MM.1S (cell line): ENCODE data around the gene SYNE3.
A peak's percentile ranks its signal among the peaks of the same experiment; 100 is the strongest.

Source experiments
- DNase-seq: peaks from one replicate; pipeline ENCODE4 v3.0.0-alpha.2; 2015
- H2AFZ ChIP-seq: fragments of 300-600 bp; sonication (generic); 2 replicates; pipeline ENCODE4 v1.6.0; 2016; ENCODE audit warnings: antibody characterized with exemption, low read length
- H3F3A ChIP-seq: fragments of 300-600 bp; sonication (generic); 2 replicates; pipeline ENCODE4 v1.6.1; 2016; ENCODE audit warnings: mild to moderate bottlenecking, antibody characterized with exemption, low read length, moderate library complexity, mixed read lengths; ENCODE audit not compliant: insufficient read depth
- H3K27ac ChIP-seq: fragments of 300-600 bp; sonication (generic); 2 replicates; pipeline ENCODE4 v1.5.1; 2016; ENCODE audit warnings: mild to moderate bottlenecking, low read length
- H3K27me3 ChIP-seq: fragments of 300-600 bp; sonication (generic); replicated peaks from 2 replicates; pipeline ENCODE4 v1.6.0; 2016; ENCODE audit warnings: low read length; ENCODE audit not compliant: insufficient read depth
- H3K36me3 ChIP-seq: fragments of 300-600 bp; sonication (generic); replicated peaks from 2 replicates; pipeline ENCODE4 v1.6.1; 2016; ENCODE audit warnings: mild to moderate bottlenecking, low read length, mixed read lengths; ENCODE audit not compliant: insufficient read depth
- H3K4me1 ChIP-seq: fragments of 300-600 bp; sonication (generic); 2 replicates; pipeline ENCODE4 v1.6.1; 2016; ENCODE audit warnings: low read length, mixed read lengths
- H3K4me2 ChIP-seq: fragments of 300-600 bp; sonication (generic); 2 replicates; pipeline ENCODE4 v1.6.0; 2016; ENCODE audit warnings: low read depth, low read length
- H3K4me3 ChIP-seq: fragments of 300-600 bp; sonication (generic); 2 replicates; pipeline ENCODE4 v1.5.1; 2016; ENCODE audit warnings: low read length, mixed read lengths
- H3K79me2 ChIP-seq: fragments of 300-600 bp; sonication (generic); 2 replicates; pipeline ENCODE4 v1.6.1; 2016; ENCODE audit warnings: mixed run types, low read length, mixed read lengths
- H3K9ac ChIP-seq: fragments of 300-600 bp; sonication (generic); 2 replicates; pipeline ENCODE4 v1.6.1; 2016; ENCODE audit warnings: low read length, mixed read lengths
- H3K9me2 ChIP-seq: fragments of 300-600 bp; sonication (generic); replicated peaks from 2 replicates; pipeline ENCODE4 v1.6.1; 2016; ENCODE audit warnings: mild to moderate bottlenecking, low read length, mixed read lengths; ENCODE audit not compliant: insufficient read depth
- H3K9me3 ChIP-seq: fragments of 300-600 bp; sonication (generic); replicated peaks from 2 replicates; pipeline ENCODE4 v1.6.1; 2016; ENCODE audit warnings: mild to moderate bottlenecking, low read length, mixed read lengths; ENCODE audit not compliant: insufficient read depth
- H4K20me1 ChIP-seq: fragments of 300-600 bp; sonication (generic); 2 replicates; pipeline ENCODE4 v1.6.1; 2016; ENCODE audit warnings: mild to moderate bottlenecking, low read length, moderate library complexity, mixed read lengths; ENCODE audit not compliant: insufficient read depth
- CTCF ChIP-seq: fragments of 300-600 bp; sonication (generic); IDR thresholded peaks from 2 replicates; pipeline ENCODE4 v1.5.1; 2016; ENCODE audit warnings: antibody characterized with exemption, low read length, mixed read lengths
- EZH2 ChIP-seq: fragments of 300-600 bp; sonication (generic); optimal IDR thresholded peaks from 2 replicates; pipeline ENCODE3; 2017; ENCODE audit warnings: low read depth, mild to moderate bottlenecking, antibody characterized with exemption, low read length, mixed read lengths
- EZH2phosphoT487 ChIP-seq: fragments of 300-600 bp; sonication (generic); IDR thresholded peaks from 2 replicates; pipeline ENCODE4 v1.6.1; 2018; ENCODE audit warnings: antibody characterized with exemption, low read length

SYNE3 gene

DNA sequence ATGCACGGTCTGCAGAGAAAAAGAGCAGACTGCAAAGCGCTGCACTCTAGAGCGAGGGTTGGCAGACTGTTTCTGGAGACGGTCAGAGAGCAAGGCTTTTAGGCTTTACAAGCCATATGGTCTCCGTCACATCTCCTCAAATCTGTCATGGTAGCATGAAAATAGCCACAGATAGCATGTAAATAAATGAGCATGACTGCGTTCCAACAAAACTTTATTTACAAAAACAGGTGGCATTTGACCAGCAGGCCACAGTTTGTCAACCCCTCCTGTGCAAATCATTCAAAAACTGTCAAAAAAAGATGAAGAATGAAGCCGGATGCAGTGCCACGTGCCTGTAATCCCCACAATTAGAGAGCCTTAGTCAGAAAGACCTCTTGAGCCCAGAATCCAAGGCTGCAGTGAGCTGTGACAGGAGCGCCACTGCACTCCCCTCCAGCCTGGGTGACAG lies 18.9 kb downstream of the SYNE3 start:
- no peak overlapping the region for H3K4me3 ChIP-seq
- TF ChIP-seq EZH2 (no peak), EZH2phosphoT487 (no peak), CTCF (no peak)
- H3K27ac ChIP-seq = peak overlapping the region; percentile 55; the same call in 1 of the 2 replicates
- peaks cover 97% of the 10 kb centered on the region for H3K79me2 ChIP-seq
- H3K9me2 ChIP-seq = no peaks in the 10 kb centered on the region
- H3K4me2 ChIP-seq = no peak overlapping the region
- H3K27me3 ChIP-seq = no peaks in the 10 kb centered on the region
- DNase-seq = no peak
- no peak overlapping the region for H2AFZ ChIP-seq
- peaks cover 64% of the 10 kb centered on the region for H3K4me1 ChIP-seq
- H4K20me1 ChIP-seq = no peaks in the 10 kb centered on the region
- no peaks in the 10 kb centered on the region for H3K9me3 ChIP-seq
- no peaks in the 10 kb centered on the region for H3F3A ChIP-seq
- H3K36me3 ChIP-seq = no peaks in the 10 kb centered on the region
- H3K9ac ChIP-seq = no peak overlapping the region

- H3K4me2 ChIP-seq = no peak overlapping the region
- no peaks in the 10 kb centered on the region for H3K27me3 ChIP-seq
- no peaks in the 10 kb centered on the region for H3F3A ChIP-seq
- DNase-seq = no peak
- H3K36me3 ChIP-seq = no peaks in the 10 kb centered on the region
- peaks cover 97% of the 10 kb centered on the region for H3K79me2 ChIP-seq
- no peaks in the 10 kb centered on the region for H4K20me1 ChIP-seq
- peaks cover 57% of the 10 kb centered on the region for H3K4me1 ChIP-seq
- H3K4me3 ChIP-seq = no peak overlapping the region
- no peaks in the 10 kb centered on the region for H3K9me2 ChIP-seq
- H2AFZ ChIP-seq = no peak overlapping the region
- TF ChIP-seq EZH2phosphoT487 = no peak
- TF ChIP-seq CTCF = no peak
- no peak for TF ChIP-seq EZH2
- H3K27ac ChIP-seq = peak overlapping the region; percentile 55; the same call in 1 of the 2 replicates
- H3K9me3 ChIP-seq = no peaks in the 10 kb centered on the region
- no peak overlapping the region for H3K9ac ChIP-seq
Measured at GRCh38 chr14:95496690-95497259, 19.7 kb downstream of the SYNE3 start.

- Histone ChIP-seq H3K79me2 (peaks cover 97% of the 10 kb centered on the region), H3K9me2 (no peaks in the 10 kb centered on the region), H3K9me3 (no peaks in the 10 kb centered on the region), H3K27ac (peak overlapping the region; percentile 55), H3K9ac (no peak overlapping the region), H3K36me3 (no peaks in the 10 kb centered on the region), H3K4me1 (peaks cover 52% of the 10 kb centered on the region), H3F3A (no peaks in the 10 kb centered on the region), H2AFZ (no peak overlapping the region), H3K27me3 (no peaks in the 10 kb centered on the region), H3K4me3 (no peak overlapping the region), H4K20me1 (no peaks in the 10 kb centered on the region), H3K4me2 (0 out of 2 replicates have a peak overlapping the region, but pooled peaks have one; percentile 12)
- TF ChIP-seq CTCF (no peak), EZH2 (no peak), EZH2phosphoT487 (no peak)
- no peak for DNase-seq
Measured at GRCh38 chr14:95496111-95496681, 20.3 kb downstream of the SYNE3 start.
